HEK293 (cell line): Measurements from ENCODE around the gene CACNA1B.
"Not testable (repeated sequence)": the region's sequence is repeated elsewhere in the genome, so short reads cannot be mapped to it uniquely, and the experiment has no call there.

Experiments used
- ZBTB8A ChIP-seq: fragments of 450-650 bp; formaldehyde crosslinking; IDR thresholded peaks from 2 replicates; pipeline ENCODE4 v1.5.1; 2016; ENCODE audit warnings: missing biosample characterization, missing genetic modification characterization
- ZNF292 ChIP-seq: fragments of 450-650 bp; formaldehyde crosslinking; IDR thresholded peaks from 2 replicates; pipeline ENCODE4 v1.5.1; 2016; ENCODE audit warnings: low read depth, missing biosample characterization, missing genetic modification characterization, borderline replicate concordance
- ZNF560 ChIP-seq: fragments of 450-650 bp; formaldehyde crosslinking; IDR thresholded peaks from 2 replicates; pipeline ENCODE4 v1.5.1; 2017; ENCODE audit warnings: missing biosample characterization, missing genetic modification characterization, borderline replicate concordance
- ZNF670 ChIP-seq: fragments of 450-650 bp; formaldehyde crosslinking; IDR thresholded peaks from 2 replicates; pipeline ENCODE4 v1.5.1; 2016; ENCODE audit warnings: missing biosample characterization, missing genetic modification characterization, low read depth
- TF ChIP-seq, protein P1 (sequence below): fragments of 450-650 bp; formaldehyde crosslinking; optimal IDR thresholded peaks from 2 replicates; pipeline ENCODE3; 2016; ENCODE audit warnings: missing biosample characterization, mild to moderate bottlenecking, missing genetic modification characterization

DNA sequence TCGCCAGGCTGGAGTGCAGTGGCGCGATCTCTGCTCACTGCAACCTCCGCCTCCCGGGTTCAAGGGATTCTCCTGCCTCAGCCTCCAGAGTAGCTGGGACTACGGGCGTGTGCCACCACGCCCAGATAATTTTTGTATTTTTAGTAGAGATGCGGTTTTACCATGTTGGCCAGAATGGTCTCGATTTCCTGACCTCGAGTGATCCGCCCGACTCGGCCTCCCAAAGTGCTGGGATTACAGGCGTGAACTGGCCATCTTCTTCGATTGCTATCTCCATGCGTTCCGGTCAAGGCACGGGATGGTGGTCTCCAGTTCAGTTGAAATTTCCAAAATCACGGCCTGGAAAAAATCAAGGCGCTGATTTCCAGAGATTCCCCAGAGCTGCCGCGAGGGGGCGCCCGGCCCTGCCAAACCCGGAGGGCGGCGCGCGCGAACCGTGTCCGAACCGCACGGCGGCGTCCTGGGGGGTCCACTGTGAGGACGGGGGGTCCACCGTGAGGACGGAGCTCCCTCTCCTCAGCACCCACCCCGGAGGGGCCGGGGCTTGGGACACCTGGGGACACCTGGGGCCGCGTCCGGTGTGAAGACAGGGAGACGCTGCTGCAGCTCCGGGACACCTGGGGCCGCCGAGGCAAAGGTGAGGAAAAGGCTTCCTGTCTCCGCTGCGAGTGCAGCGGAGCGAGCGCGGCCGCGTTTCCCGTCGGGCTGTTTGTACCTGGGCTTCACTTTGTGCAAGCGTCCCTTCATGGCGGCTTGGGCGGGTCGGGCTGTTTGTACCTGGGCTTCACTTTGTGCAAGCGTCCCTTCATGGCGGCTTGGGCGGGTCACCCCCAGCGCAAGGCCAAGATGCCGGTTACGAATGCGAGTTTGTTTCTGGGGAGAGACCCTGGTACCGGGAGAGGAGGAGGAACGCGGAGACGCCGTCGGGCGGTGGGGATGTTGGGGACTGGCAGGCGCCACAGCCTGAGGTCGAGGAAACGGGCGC is 272.4 kb downstream of the CACNA1B start:
- peak; percentile 30; the same call in 1 of the 2 replicates for TF ChIP-seq ZBTB8A
- not testable (repeated sequence) for TF ChIP-seq ZNF560 (tag by site-specific recombination); ZNF292; ZNF670 (tag by site-specific recombination)
- TF ChIP-seq, protein P1, sequence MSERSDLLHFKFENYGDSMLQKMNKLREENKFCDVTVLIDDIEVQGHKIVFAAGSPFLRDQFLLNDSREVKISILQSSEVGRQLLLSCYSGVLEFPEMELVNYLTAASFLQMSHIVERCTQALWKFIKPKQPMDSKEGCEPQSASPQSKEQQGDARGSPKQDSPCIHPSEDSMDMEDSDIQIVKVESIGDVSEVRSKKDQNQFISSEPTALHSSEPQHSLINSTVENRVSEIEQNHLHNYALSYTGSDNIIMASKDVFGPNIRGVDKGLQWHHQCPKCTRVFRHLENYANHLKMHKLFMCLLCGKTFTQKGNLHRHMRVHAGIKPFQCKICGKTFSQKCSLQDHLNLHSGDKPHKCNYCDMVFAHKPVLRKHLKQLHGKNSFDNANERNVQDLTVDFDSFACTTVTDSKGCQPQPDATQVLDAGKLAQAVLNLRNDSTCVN, result peak; percentile 91
